GM18909 (cell line): ENCODE data around the gene NEB.
"Not testable (repeated sequence)": the region's sequence is repeated elsewhere in the genome, so short reads cannot be mapped to it uniquely, and the experiment has no call there.

Experiments used
- ATAC-seq: cut with Tn5 transposase; IDR thresholded peaks from one replicate; pipeline ENCODE4 v1.9.1; 2021; ENCODE audit warnings: mild to moderate bottlenecking; ENCODE audit not compliant: unreplicated experiment, poor library complexity

The NEB gene

DNA sequence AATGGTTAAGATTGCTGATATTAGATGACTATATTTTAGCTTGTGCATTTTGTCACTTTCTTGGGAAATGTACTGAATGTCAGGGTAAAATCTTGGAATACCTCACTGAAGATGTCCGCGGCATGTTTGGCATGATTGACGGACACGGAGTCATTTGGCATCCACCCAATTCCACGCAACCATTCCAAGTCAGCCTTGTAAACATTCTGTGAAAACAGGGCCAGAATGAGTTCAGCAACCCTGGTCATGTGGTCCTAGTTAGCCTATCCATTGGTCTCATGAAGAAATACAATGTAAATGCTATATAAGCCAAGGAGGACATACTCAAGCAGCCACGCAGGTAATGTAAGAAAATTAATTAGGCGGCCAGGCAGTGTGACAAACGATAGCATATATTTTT is 165.1 kb downstream of the NEB start:
- no peak for ATAC-seq

DNA sequence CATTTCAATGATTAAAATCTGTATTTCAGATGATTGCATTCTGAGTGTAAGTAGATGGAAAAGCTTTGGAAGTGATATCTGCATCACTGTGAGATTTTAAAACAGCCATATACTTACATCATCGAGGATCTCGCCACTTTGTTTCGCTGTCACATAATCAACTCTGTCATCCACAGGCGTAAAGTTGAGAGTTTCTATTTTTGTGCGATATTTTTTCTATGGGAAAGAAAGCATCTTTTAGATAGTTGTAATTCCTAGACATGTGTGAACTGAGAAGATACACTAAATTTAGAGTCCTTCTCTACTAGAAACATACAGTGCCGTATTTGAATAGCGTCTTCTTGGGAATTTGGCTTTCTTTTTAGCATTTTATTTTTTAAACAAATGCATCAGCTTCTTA is 165.8 kb downstream of the NEB start:
- no peak for ATAC-seq

DNA sequence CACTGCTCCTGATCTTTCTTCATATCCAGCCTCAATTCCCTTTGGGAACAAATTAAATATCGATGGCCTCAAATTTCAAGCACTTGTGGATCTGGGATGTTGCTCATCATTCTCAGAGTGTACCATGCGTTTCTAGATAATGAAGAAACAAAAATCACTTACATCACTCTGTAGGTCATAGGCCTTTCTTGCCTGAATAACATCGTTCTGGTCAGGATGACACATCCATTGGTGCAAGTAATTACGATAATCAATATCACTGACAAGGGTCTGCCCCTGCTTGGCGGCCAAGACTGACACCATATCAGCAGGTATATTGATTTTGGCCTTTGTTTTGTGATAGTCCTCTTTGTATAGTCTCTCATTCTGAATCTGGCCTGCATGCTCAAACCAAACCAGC is 167.3 kb downstream of the NEB start:
- no peak for ATAC-seq

DNA sequence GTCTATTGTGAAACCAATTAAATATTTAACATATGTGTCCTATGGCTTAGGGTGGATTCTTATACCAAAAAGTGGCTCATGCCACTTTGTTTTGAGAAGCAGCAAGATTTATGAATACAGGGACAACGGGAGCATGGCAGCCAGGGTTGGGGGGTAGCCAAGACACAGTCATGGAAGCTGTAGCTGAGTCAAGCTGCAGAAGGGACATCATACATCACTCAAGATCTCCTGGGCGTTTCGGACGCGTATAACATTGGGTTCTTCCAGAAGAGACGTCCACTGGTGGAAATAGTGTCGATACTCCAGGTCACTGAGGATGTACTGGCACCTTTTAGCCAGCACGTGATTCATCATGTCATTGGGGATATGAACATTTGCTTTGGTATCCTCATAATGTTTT is 171.9 kb downstream of the NEB start:
- no peak for ATAC-seq

DNA sequence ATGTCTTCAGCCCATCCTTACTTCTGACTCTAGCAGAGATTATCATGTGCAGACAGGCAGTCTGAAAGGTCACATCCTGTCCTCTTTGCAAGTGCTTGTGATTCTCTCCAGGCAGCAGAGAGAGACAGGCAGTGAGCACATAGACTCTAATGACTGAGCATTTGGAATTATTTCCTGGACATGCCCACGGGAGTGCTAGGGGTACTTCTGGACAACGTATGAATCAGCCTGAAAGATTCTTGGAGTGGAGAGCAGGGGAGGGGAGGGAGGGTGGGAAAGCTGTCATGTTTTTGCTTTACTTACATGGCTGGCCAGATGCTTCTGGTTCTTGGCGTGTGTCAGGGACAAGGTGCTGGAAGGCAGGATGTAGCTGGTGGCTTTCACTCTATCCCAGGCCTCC is 174.0 kb downstream of the NEB start:
- no peak for ATAC-seq

DNA sequence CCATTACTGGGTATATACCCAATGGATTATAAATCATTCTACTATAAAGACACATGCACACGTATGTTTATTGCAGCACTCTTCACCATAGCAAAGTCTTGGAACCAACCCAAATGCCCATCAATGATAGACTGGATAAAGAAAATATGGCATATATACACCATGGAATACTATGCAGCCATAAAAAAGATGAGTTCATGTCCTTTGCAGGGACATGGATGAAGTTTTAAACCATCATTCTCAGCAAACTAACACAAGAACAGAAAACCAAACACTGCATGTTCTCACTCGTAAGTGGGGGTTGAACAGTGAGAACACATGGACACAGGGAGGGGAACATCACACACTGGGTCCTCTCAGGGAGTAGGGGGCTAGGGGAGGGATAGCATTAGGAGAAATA is 174.8 kb downstream of the NEB start:
- ATAC-seq, result not testable (repeated sequence)

DNA sequence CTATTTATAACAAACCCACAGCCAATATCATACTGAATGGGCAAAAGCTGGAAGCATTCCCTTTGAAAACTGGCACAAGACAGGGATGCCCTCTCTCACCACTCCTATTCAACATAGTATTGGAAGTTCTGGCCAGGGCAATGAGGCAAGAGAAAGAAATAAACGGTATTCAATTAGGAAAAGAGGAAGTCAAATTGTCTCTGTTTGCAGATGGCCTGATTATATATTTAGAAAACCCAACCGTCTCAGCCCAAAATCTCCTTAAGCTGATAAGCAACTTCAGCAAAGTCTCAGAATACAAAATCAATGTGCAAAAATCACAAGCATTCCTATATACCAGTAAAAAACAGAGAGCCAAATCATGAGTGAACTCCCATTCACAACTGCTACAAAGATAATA is 176.4 kb downstream of the NEB start:
- ATAC-seq, result not testable (repeated sequence)

DNA sequence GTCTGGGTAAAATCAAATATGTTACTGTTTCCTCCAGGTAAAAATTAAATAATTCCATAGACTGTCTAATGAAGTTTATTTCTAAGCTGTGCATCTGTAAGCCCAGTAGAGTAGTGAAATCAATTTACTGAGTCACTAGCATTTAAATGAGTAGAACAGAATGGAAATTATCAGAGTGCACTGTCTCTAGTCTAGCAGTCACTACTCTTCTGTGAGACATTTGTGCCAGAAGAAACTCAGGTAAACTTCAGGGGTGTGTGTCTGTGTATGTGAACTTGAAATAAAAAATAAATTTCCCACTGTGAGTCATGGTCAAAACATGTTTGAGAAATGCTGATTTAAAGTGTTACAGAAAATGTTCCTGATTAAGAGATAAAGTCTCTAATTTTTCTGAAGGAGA is 178.2 kb downstream of the NEB start:
- ATAC-seq, result no peak

DNA sequence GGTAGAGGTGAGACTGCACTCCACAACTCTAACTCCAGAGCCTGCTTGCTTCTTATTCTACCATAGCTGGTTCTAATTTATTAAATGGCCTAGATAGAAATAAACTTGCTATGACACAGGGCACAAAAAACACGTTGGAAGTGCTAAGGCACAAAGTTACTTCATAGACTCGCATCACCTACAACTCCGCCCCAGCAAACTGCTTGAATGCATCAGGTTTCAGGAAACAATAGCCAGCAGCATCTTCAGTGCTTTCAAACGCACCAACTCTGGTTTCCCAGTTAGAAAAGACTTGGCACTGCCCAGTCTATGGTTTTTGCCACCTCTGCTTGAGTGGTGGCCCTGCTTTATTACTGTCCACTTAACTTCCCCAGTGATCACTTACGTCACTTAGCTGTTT is 182.0 kb downstream of the NEB start:
- ATAC-seq, result no peak

DNA sequence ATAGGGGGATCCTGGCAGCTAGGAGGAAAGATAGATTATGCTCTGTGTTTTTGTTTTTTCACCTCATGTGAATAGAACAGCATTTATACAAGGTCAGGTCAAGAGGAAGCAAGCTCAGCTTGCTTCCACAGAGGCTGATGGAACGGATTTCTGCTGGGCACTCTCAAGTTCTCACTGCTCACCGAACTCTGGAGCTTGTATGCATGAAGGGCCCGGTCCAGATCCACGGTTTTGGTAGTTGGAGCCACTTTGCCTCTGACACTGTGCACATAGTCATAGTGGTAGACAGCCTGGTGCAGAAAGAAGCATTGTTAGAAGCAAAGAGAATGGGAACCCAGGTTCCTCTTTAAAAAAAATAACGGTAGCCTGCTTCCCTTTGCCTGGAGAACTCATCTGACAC is 182.7 kb downstream of the NEB start:
- no peak for ATAC-seq

DNA sequence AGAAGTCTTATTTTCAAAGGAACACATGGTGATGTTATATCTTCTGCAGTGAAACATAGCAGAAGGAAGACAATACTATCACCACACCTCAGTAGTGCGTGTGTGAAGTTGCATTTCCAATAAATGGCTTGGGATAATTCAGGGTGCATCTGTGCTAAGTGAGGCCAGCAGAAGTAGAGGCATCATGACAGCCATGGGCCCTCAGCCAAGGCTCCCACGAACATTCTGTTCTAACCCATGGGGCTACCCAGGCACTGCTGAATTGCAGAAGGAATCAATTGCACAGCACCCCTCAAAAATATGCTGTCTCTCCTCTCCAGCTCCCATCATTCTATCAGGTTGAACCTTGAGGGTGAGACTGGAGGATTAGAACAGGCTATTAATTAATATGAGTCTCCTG is 185.1 kb downstream of the NEB start:
- no peak for ATAC-seq

DNA sequence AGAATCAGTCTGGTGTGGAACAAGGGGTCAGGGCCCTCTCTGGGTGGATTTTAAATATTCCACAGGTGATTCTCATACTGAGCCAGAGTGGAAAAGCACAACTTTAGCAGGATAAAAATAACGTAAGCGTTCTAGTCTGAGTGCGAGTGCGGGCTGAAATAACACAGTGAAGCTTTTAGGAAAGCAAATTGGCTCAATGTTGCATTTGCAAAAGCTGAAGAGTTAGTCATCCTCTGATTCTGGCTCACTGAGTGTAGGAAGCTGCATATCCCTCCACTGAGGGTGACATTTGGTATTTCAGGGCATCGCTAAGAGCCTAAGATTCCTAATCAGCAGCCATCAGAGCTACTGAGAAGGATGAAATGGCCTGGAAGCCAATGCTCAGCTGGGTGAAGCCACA is 189.8 kb downstream of the NEB start:
- ATAC-seq, result no peak

DNA sequence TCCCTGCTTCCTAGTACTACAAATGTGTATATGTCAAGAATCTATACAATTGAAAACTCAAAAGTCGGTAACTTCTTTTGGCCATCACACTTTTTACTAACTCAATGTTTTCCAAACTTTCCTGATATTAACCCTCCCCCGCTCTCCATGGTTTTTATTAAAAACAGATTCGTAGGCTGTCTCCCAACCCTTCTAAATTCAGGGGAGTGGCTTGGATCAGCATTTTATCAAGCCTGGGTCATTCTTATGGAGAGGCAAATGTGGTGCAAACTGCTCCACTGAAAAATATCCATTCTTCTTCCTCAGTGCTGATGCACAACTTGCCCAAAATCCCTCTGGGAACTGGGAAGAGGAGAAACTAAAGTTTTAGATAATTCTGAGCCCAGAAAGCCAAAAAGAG is 190.4 kb downstream of the NEB start:
- ATAC-seq, result no peak

DNA sequence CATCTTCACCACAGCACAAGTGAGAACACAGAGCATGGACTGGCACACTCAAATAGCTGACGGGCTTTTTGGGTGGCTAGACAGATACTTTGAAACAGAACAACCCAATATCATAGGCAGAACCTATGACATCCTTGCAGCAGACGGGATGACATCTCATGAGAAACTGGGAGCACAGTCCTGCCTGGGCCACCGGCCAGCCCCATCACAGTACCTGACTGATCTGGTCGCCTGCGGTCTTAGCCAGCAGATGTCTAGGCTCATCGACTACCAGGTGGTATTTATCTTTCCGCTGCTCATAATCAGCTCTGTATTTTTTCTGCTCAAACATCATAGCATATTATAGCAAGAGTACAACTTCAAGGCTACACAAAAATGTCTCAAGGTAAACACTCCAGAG is 200.3 kb downstream of the NEB start:
- ATAC-seq, result no peak

DNA sequence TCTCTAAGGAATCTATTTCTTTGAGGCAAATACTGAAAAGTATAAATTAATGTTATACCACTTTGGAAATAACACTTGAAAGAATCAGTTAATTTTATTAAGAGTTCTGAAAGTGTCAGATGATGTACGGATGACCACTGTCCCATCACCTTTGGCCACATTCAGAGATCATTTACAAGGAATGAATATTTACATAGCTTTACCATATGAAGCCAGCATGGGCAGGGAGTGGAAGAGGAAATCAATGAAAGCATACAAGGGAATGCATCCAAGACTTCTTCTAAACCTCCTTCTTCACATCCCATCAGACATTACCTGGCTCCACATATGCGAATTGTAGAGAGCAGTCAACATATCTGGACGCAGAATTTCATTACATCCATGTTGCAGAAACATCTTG is 201.1 kb downstream of the NEB start:
- no peak for ATAC-seq

DNA sequence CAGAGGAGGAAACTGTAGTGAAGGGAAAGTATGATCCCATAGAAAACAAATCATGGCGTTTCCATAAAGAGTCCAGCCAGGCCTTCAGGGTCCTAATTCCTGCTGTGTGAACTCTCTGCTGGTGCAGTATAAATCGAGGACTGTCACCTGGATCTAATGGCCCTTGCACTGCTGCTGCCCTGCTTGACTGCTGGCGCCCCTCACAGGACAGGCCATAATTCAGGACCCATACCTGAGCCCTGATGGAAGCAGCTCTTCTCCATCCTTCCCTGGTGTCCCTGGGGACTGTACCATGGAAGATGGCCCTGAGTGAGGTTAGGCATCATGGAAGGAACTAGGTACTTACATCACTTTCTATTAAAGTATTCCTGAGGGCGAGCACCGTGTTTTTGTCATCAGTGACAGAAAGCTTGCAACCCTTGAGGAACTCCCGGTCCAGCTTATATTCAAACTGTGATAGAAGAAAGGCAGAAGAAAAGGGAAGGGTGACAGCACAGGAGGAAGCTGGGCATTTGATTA is 207.6 kb downstream of the NEB start:
- no peak for ATAC-seq

DNA sequence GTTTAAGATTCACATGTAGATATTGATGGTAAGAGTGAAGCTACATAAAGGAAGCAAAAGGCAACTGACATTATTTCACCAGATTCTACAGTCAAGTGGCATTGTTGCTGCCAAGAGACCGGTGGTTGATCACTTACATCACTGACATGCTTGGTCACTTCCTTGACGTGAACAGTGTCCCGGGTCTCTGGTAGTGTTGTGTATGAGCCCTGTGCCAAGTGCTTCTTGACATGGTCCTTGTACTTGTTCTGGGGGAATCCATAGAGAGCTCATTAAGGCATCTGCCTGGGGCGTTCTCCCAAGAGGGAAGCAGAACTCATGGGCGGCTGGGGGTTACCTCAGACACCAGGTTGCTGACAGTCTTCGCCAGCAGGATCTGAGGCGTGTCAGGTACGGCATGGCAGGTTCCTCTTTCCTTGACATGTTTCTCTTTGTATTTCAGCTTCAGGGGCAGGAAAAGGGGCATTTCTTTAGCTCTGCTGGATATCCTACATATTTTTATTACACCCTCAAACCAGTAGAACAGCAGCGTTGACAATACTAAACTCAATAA is 208.4 kb downstream of the NEB start:
- no peak for ATAC-seq

DNA sequence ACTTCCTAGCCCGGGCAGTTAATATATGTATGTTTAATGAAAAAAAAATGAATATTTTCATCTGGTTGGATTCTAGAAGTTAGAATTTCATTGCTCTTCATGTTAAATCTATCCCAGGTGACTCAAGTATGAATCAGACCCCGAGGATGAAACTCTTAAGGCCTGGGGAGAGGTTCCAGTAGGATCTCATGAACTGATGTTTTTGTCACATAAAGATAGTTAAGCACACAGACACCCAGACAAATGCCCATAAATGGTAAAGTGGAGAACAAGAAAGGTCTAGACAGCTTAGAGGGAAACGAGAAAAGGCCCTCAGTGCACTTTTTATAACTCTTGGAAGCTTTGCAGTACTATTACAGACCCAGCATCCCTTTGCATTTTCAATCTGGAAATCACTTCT is 210.4 kb downstream of the NEB start:
- ATAC-seq, result no peak

DNA sequence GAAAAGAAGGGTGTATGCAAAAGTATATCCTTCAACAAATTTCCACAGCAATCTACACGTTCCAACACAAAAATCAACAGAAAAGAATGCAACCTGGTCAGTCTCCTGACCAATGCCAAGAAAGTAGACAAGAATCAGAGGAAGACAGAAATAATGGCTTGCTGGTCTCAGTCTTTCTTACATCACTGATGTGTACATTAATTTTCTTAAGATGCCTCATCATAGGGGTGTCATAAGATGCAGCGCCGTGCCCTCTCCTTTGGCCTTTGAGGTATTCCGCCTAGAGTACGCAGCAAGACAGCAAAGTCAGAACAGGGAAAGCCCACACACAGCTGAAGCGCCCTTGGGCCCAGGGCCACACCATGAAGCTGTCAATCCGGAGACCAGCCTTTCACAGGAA is 211.7 kb downstream of the NEB start:
- ATAC-seq, result no peak

DNA sequence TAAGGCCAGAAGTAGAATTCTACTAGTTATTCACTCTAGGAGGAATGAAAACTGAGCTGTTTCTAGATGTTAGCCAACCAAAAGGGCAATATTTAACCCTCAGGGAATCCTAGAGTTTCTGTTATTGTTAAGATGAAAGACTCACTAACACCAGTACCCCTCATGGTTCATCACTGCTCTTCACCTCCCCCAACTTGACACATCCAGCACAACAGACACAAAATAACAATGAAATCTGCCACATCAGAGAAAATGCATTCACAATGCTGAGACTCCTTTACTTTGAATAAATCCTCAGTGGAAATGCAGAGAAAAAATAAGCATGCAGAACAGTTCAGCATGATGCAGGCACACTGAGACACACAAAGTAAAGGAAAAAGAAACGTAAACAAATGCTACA is 213.3 kb downstream of the NEB start:
- ATAC-seq, result no peak

DNA sequence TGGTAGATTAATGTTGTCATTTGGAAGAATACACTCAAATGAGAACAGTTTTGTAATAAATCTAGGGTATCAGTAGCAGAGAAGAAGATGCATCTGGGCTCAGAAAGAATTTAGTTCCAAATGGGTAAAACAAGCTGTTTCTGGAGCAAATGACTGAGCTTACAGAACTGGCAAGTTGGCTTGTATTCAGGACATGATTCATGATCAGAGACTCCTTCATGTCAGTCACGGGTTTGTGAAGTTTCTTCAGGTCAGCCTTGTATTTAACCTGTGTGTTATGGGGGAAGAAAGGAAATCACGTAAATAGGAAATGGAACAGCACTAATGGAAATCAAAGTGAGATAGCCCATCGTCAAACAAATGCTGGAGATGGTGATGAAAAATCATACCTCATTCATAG is 215.5 kb downstream of the NEB start:
- no peak for ATAC-seq

DNA sequence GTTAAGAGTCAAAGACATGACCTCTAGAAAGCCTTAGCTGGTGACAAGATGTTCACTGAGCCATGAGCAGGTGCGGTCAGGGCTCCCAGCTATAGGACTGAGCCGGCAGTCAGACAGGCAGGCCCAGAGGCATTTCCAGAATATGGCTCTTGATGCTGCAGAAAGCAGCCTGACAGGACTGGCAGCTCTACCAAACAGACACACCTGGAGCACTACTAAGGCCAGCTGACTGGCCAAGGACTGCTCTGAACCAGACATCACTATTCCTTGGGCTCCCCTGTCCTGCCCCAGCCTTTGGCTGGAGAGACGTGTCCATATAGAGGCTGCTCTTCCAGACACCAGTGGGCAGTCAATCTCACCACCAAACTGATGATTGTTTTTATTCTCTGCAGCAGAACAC is 225.8 kb downstream of the NEB start:
- no peak for ATAC-seq

DNA sequence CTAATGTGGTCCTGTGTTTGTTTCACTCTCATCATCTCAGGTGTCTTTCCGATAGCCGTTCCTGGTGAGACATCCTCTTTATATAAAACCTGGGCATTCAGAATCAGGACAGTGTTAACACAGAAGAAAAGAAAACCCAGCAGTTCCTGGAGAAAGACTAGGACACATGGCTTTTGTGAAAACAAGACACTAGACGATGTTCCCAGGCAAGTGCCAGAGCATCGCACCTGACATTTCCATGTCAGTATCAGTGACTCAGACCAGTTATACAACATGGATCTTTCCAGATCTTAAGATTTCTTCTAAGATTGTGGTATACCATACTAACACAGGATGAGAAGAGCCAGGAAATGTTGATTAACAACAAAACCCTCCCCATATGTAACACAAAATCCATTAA is 228.1 kb downstream of the NEB start:
- ATAC-seq, result no peak
